G401.6 (cell line): ENCODE measurements around the gene ECHDC3.
"Not testable (repeated sequence)": the region's sequence is repeated elsewhere in the genome, so short reads cannot be mapped to it uniquely, and the experiment has no call there.

ENCODE experiments used
- FAIRE-seq: peaks from 2 replicates; lab custom pipeline; 2012; peaks lifted over from hg19 to GRCh38; lab: Jason Lieb, UNC

ECHDC3 gene

GRCh38 chr10:11715815-11716494 is 26.2 kb upstream of the ECHDC3 start:
- FAIRE-seq, result no peak

GRCh38 chr10:11716686-11717085 is 25.5 kb upstream of the ECHDC3 start:
- FAIRE-seq, result no peak

DNA sequence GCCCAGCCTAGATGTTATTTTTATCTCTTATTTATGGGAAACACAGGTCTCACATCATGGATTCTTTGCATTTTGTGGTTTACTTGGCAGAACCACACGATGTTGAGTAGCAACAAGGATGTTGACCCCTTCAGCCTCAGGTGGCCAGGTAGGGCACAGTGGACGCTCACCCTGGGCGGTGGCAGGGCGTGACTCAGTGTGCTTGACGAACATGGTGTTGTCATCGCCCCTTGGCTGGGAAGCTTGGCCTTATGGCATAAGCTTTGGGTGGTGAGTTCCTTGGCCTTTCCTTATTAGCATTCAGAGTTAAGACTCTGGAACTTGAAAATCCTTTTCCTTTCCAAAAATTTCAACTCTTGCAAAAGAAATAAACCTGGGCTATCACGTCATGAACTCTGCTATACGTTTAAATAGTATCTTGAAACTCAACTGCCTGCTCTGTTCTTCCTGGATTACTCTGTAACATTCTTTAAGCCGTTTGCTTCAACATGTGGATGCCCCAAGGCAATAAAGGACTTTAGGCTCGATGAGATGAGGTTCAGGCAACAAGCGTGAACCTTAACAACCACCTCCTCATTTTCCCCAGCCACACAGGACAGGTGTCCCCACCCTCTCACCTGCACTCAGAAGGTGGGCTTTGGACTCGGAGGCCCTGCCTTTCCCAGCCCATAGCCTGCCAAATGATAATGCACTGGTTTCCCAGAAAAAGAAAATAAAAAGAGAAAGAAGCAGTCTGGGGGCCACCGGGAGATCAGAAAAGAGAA is 22.5 kb upstream of the ECHDC3 start:
- no peak for FAIRE-seq

GRCh38 chr10:11720260-11720741 is 21.9 kb upstream of the ECHDC3 start:
- no peak for FAIRE-seq

- FAIRE-seq, result no peak
These were observed 20.4 kb upstream of the ECHDC3 start for GRCh38 chr10:11721806-11722205.

- no peak for FAIRE-seq
These were observed 18.8 kb upstream of the ECHDC3 start for GRCh38 chr10:11723359-11723758.

- no peak for FAIRE-seq
These were observed 17.0 kb upstream of the ECHDC3 start for GRCh38 chr10:11724938-11725776.

DNA sequence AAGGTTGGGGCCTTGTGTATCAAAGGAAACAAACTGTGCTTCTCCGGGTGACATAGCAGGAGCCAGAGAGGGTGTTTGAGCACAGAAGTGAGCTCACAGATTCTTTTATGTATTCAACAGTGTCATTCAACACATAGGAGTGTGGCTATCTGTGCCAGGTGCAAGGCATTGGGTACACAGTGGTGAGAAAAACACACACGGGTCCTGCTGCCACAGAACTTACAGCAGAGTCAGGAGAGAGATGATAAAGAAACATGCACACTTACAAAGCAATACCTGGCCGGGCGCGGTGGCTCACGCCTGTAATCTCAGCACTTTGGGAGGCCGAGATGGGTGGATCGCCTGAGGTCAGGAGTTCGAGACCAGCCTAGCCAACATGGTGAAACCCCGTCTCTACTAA is 16.3 kb upstream of the ECHDC3 start:
- no peak for FAIRE-seq

- no peak for FAIRE-seq
These were observed 14.6 kb upstream of the ECHDC3 start for GRCh38 chr10:11727563-11727962.

DNA sequence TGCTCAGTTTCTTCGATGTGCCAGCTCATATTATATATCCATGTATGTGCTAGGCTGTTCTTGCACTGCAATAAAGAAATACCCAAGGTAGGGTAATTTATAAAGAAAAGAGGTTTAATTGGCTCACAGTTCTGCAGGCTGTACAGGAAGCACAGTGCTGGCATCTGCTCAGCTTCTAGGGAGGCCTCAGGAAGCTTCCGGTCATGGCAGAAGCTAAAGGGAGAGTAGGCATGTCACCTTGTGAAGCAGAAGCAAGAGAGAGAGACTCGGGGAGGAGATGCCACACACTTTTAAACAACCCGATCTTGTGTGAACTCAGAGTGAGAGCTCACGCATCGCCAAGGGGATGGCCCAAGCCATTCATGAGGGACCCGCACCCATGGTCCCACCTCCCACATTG is 13.8 kb upstream of the ECHDC3 start:
- FAIRE-seq, result no peak

DNA sequence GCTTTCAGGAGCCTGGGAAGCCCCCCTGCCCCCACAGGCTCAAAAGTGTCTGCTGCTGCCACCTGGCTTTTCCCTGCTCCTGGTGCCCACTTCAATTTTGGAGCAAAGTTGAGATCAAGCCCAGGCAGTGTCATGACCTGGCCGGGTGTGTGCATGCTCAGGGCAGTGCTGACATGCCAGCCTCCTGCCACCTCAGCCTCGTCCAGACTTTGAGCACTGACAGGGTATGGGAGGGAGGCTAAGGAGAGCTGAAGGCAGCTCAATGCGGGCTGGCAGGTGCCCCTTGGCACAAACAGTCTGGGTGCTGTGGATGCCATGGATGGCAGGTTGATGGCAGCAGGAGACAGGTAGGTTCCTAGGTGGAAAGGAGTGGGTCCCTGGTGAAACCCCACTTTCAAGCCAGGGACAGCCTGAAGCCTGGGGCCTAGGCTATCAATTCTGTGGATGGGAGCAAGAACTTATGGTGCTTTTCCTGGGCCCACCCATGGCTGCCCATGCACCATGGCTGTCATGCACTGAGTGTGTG is 12.3 kb upstream of the ECHDC3 start:
- FAIRE-seq, result no peak

- FAIRE-seq, result no peak
These were observed 11.4 kb upstream of the ECHDC3 start for GRCh38 chr10:11730779-11731178.

GRCh38 chr10:11736767-11737166 is 5.4 kb upstream of the ECHDC3 start:
- FAIRE-seq, result not testable (repeated sequence)

- not testable (repeated sequence) for FAIRE-seq
These were observed 4.7 kb upstream of the ECHDC3 start for GRCh38 chr10:11737258-11738032.

- no peak for FAIRE-seq
These were observed 1.3 kb upstream of the ECHDC3 start for GRCh38 chr10:11740907-11741306.

DNA sequence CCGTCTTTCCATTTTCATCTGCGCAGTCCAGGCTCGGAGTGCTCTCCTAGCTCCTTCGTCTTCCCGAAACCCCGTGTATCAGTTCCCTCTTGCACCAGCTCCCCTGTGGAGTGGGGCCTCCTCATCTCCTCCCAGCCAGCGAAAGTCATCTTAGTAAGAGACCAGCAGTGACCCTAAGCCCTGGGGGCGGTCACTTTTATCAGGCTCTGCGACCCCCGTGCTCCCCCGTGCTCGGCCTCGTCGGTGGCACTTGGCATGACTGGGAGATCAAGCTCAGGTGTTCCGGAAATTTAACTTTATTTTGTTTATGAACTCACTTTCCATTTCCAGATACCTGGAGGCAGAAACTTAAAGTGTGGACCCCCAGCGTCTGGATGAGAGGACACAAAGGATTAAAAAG is 574 bp upstream of the ECHDC3 start:
- FAIRE-seq, result no peak

GRCh38 chr10:11742779-11743298 is 657 bp downstream of the ECHDC3 start:
- FAIRE-seq, result no peak

DNA sequence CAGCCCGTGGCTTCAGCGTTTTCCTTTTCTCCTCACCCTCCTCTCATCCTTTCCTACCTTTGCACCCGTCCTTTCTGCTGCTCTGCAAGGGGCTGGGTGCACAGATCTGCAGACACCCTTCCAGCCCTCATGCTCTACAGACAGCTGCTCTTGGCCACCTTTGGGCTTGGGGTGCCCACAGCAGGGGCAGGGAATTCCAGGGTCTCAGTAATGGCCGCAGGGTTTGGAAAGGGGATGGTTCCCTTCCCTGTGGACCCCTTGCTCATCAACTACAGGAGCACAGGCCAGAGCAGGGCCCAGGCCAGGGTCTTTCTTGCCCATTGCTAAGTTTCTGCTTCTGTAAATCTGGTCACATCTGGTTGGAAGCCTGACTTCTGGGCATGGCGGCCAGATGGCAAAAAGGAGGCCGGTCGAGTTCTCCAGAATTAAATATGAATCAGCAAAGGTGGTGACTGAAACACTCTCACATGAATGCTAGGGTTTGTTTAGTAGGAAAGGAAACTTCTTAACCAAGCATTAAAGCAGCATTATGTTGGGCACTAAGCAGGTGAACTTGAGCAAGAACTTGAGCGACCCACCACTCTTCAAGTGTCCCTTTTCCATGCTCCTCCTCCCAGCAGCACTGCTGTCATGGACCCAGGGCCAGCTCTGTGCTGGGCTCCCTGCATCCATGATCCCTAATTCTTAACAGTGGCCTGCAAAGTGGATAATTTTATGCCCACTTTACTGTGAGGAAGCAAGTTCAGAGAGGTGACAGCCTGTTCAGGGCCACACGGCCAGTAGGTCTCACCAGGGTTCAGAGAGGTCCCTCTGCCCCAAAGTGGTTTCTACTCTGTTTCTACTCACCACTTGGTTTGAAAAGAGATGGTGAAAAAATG is 1.5 kb downstream of the ECHDC3 start:
- FAIRE-seq, result no peak

GRCh38 chr10:11745045-11745444 is 2.9 kb downstream of the ECHDC3 start:
- no peak for FAIRE-seq

DNA sequence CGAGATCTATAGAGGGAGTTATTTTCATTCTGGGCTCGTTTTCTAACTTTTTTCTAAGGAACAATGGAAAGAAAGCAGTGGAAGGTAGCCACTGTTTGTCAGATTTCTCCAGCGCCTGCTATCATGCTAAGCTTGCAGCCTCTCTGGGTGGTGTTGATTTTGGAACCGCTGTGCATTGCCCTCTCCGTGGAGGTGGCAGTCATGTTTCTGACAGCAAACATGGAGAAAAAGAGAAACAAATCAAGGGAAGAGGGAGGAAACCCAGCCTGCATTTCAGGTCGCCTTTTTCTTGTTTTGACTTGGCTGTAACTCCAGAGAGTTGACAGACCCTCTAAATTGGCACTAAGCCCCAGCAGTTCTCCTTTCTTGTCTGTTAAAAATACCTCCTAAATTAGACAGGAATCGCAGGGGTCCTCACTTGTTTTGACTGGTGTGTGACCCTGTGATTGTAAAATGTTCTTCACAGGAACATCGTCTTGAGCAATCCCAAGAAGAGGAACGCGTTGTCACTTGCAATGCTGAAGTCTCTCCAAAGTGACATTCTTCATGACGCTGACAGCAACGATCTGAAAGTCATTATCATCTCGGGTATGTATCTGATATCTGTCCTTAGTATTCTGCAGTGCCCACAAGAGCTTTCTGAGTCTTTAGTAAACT is 4.8 kb downstream of the ECHDC3 start:
- no peak for FAIRE-seq
